HG03354 (cell line): ENCODE data around the gene SH3D21.

ENCODE experiments used
- ATAC-seq: cut with Tn5 transposase; IDR thresholded peaks from one replicate; pipeline ENCODE4 v1.9.1; 2021; ENCODE audit warnings: mild to moderate bottlenecking; ENCODE audit not compliant: unreplicated experiment, poor library complexity, severe bottlenecking

SH3D21 gene

DNA sequence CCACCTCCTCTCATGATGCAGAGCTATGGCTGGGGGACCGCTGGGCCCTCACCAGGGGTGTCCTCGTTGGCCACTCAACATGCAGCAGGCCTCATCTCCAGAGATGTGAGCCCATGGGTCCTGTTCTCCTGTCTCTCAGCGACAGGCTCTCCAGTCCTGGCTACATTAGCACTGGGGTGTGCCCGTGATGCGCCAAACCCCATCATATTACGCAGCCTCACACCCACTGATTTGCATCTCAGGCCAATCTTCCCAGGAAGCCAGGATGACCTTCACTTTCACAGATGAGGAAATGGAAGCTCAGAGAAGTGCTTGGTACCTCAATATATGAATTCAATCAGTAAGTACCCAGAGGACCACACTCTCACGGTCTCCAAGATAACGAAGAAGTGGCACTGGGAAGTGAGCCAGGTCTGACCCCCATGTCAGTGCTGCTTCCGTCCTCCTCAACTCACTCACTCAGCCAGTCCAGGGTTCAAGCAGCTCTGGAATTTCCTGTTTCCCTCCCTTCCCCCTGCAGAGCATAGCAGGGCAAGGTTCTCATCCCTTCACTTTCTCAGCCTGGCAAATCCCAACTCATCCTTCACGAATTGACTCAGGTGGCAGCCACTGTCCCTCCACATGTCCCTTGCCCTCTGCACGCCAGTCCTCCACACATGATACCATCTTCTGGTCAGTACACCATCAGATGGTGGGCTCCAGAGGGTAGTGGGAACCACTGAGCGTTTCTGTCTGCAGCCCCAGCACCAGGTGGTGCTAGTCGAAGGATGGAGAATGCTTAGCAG lies 46.1 kb downstream of the SH3D21 start:
- ATAC-seq = no peak

DNA sequence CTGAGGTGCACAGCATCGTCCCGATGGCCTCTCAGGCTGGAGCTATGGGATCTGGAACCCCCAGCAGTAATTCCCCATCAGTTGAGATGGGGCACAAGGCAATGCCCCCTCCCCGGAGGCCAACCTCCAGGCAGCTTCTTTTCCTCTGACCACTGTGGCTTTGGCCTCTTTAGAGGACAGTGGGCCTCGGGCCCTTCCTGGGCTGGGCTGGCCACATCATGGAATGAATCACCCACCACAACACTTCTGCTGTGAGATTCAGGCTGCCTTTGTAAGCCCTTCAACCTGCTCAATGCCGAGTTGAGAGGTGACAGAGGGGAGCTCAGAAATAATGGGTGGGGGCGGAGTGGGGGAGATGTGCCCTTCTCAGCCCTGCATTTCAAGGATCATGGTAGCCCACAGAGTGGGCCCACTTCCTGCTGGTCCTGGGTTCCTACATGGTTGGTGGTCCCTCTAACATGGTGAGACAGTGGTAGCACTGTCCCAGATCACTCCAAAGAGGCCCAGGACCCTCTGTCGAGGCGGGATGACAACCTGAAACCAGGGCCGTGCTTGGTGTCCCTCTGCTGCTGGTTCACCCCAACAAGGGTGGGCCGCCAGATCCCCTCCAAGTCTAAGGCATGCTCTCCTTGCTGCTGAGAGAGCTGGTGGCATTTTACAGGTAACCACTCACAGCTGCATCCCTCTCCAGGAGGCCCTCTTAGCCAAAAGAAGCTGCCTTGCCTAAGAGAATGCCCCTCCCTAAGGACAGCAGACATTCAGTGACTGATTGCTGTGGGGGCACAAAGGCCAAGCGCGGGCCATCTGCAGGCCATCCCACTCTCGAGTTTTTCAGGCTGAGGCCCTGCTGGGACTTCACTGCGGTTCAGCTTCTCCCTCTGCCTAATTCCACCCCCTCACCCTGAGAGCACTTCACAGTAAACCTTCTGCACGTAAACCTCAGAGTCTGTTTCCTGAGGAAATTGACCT lies 47.0 kb downstream of the SH3D21 start:
- ATAC-seq = no peak

DNA sequence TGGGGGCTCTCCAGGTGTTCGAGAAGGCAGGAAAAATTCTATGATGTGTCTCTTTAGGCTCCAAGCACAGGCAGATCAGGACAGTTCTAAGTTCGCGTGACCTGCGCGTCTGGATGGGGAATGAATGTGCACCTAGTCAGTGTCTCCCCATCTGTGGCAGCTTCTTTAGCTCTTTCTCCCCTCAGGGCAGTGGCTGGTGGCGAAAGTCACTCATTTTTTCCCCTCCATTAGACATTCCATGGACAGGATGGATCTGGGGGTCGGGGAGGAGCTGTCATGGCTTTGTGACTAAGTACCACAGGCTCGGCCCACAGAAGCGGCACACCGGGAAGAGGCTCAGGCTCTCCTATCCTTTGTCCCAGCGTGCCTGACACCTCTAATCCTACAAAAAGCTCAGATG lies 48.3 kb downstream of the SH3D21 start:
- ATAC-seq = no peak

DNA sequence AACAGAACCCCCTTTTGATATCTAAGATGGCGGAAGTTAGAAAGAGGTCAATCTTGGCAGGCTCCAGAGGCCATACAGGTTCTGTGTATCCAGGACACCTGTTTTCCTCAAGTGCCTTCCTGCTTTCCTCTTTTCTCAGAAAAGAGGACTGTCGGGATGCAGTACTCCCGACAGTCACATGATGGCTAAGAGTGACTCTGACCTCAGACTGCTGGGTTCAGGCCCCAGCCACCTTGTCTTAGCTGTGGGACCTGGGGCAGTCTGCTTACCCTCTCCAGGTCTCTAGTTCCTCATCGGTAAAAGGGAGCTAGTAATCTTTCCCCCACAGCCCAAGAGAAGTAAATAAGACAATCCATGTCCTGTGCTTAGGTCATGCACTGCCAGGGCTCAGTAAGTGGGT lies 49.6 kb downstream of the SH3D21 start:
- no peak for ATAC-seq

DNA sequence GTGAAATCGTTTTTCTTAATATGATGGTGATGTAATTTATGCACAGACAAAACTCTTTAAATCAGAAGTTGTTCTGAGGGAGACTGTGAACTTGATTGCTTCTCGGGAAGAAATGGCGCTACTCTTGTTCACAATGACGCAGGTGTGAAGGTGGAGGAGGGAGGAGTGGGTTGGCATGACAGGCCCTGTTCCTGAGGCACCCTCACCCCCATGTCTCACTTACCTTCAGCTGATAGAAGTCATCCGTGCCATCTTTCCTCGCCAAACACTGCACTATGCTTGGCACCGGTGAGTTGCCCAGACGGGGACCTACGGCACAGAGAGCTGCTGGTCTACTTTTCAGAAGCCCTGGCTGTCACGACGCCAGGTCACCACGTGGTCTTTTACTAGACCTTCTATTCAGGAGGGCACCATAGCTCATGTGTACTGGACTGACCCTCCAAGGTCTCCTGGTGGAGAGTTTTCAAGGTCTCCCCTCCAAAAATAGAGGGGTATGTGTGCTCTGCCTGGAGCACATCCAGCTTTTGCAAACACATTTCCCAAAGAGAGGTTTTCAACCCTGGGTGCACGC lies 52.4 kb downstream of the SH3D21 start:
- ATAC-seq = no peak

DNA sequence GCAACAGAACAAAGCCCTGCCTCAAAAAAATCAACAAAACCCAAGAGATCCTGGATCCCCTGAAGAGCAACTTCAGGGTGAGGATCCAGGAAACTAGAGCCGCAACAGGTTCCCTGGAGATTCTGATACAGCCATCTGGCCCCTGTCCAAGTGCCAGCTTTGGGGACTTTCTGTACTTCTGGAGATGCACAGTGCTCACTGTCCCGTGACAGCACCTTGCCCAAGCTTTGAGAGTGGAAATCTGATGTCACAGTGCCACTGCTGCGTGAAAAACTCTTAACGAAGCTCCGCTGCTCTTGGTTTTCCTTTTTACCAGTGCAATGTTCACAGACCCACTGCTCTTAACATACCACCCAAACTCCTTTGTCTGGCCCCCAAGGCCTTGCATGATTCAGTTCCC lies 53.2 kb downstream of the SH3D21 start:
- no peak for ATAC-seq

DNA sequence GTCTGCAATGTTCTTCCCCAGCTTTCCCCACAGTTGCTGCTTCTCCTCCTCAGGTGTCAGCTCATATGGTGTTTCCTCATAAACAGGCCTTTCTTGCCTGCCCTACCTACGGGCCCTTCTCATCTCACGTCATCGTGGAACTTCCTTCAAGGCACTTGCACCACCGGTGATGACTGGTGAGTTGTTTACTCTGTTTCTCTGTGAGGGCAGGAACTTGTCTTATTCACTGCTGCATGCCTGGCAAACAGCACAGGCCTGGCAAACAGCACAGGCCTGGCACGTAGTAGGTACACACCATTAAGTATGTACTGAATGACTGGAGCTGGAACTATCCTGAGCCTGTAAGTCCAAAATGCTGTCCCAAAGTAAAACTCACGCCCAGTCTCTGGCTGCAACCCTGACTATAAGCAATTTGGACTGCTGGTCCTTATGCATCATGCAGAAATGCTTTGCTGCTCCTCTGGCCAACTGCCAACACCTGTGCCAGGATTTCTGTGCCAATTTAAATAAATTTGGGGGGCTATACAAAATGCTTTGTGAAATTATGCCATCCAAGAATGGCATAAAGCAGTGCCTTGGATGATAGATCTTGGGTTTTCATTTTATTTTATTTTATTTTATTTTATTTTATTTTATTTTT lies 53.9 kb downstream of the SH3D21 start:
- no peak for ATAC-seq

DNA sequence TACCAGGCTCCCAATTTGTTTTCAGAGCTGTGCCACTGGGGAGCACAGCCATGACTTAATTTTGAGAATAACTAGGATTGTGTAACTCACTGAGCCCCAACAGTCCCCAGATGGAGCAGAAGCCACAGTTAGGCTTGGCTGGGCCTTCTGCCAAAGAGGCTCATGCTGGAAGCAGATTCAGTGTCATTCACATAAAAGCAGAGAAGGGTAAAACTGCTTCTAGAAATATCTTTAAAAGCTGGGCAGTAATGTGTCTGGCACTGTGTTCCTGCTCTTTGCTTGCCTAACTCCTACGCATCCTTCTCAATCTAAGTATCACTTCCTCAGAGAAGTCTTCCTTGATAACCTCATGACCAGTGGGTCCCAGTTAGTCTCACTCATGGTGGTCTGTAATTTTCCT lies 59.2 kb downstream of the SH3D21 start:
- no peak for ATAC-seq

DNA sequence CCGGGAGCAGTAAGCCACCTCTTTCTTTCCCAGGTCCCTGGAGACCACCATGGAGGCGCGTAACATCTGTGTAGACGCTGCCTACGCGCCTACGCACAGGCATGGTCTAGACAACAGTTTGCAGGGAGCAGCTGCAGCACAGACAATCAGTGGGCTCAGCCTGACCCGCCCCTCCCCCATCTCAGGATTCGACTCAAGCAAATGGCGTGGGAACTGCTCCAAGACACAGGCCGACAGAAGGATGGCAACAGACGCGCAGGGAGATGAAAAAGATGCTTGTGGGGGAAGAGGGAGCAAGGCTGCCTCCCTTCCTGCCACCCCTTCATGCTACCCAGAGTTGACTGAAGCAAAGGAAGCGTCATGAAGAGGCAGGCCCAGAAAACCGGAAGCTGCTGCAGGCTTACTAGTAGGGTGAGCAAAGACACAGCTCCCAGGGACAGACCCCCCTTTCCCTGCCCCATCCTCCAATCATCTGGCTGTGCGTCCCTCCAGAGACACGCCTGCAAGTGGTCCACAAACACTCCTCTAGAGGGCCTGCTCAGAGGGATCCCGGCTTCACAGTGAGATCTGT lies 60.0 kb downstream of the SH3D21 start:
- ATAC-seq = no peak

DNA sequence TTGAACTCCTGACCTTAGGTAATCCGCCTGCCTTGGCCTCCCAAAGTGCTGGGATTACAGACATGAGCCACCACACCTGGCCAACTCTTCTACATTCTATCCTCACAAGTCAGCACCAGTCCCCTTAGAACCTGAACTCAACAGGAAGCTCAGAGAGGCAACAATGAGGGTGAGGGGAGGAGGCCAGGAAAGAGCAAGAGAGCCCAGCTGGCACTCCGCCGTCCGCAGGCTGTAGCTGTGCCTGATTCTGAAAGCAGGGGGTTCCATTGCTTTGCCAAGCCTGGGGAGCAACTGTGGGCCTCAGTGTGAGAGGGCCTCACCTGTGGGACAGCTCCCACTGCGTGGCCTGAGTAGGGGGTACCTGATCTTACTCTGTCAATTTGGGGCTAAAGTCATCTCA lies 60.9 kb downstream of the SH3D21 start:
- no peak for ATAC-seq

DNA sequence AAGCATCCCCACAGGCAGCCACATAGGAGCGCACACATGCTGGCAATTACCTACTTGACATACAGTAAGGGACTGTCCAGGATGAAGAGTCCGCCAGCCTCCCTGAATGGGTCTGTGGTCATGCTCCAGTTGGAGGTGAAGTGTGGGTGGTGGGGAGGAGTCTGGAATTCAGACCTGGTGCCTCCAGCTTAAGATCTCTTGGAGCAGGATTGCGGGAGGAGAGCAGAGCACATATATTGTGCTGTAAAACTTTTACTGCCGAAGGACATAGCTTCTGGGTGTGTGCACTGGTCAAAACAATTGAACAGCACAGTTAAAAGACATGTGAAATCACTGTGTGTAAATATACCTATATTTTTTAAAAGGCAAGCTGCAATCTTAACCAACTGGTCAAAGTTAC lies 61.6 kb downstream of the SH3D21 start:
- ATAC-seq = no peak

DNA sequence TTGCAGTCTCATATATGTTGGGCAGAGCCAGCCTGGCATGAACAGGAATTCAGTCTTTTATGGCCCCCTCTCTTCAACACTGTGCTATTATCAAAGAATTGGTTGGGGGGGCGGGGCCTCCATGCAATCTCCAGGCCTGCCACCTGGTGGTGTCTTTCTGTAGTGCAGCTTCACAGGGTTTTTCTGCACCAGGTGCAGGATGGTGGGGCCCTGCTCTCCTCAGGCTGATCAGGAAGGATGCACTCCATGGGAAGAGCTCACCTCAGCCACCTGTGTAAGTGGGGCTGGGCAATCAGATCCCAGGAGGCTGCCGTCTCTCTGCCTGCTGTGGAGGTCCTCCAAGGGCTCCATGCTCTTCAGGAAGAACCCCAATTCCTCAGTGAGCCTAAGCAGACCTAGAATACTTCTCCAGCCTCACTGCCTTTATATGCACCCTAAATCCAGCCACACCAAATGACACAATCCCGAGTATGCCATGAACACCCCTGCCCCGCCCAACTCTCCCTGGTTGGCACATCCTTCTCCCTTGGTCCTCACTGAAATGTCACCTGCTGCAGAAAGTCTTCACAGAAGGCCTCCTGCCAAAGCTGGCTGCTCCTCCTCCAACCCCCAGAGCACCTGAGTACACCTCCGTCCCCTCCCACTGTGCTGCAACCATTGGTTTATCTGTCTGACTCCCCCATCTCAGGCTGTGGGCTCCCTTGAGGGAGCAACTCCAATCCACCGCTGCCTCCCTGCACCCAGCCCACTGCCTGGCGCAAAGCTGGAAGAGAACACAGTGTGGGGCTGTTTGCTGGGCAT lies 63.1 kb downstream of the SH3D21 start:
- peak; percentile 55 for ATAC-seq
